HEK293 (cell line): ENCODE data around the gene ANGPTL2.
A peak's percentile ranks its signal among the peaks of the same experiment; 100 is the strongest.

ENCODE experiments used
- CTCF ChIA-PET: fragments of 350-600 bp; formaldehyde crosslinking; extraction: SDS; loops from one replicate; lab custom pipeline; 2021; ENCODE audit warnings: antibody characterized with exemption; lab: Yijun Ruan, JAX
- POLR2A ChIA-PET: fragments of 300-600 bp; formaldehyde crosslinking; extraction: SDS; loops from one replicate; lab custom pipeline; 2020; ENCODE audit warnings: antibody characterized with exemption, inconsistent platforms; lab: Yijun Ruan, JAX
- H3K27ac ChIP-seq: fragments of 200-500 bp; sonication (Bioruptor generic); 2 replicates; pipeline ENCODE4 v1.5.1; 2014; ENCODE audit warnings: low read depth, low read length, control low read depth, inconsistent platforms; ENCODE audit errors: extremely low read depth
- H3K36me3 ChIP-seq, 2 experiments: fragments of 200-500 bp in 1 of 2; sonication (Bioruptor generic) in 1 of 2; 1 replicate in 1 of 2; 2 replicates in 1 of 2; pipeline ENCODE4 v1.5.1; 2014 to 2017; ENCODE audit warnings: inconsistent platforms in 2 of 2, low read length in 2 of 2; ENCODE audit not compliant: control insufficient read depth in 2 of 2, insufficient read depth in 1 of 2
- H3K4me1 ChIP-seq: fragments of 200-500 bp; sonication (Bioruptor generic); 2 replicates; pipeline ENCODE4 v1.5.1; 2014; ENCODE audit warnings: mild to moderate bottlenecking, low read length, inconsistent platforms; ENCODE audit not compliant: control insufficient read depth, insufficient read depth
- H3K4me3 ChIP-seq: 2 replicates; pipeline ENCODE4 v1.5.1; 2011; ENCODE audit warnings: low read depth, mild to moderate bottlenecking, control low read depth, low read length, moderate library complexity
- H3K9me3 ChIP-seq: fragments of 200-500 bp; sonication (Bioruptor generic); 2 replicates; pipeline ENCODE4 v1.5.1; 2014; ENCODE audit warnings: low read depth, low read length, inconsistent platforms; ENCODE audit not compliant: control insufficient read depth, insufficient read depth
- GFI1B ChIP-seq: fragments of 450-650 bp; formaldehyde crosslinking; IDR thresholded peaks from 2 replicates; pipeline ENCODE4 v1.5.1; 2016; ENCODE audit warnings: missing biosample characterization, missing genetic modification characterization
- GLI4 ChIP-seq: fragments of 450-650 bp; formaldehyde crosslinking; IDR thresholded peaks from 2 replicates; pipeline ENCODE4 v1.5.1; 2016; ENCODE audit warnings: missing biosample characterization, missing genetic modification characterization
- GLIS2 ChIP-seq: fragments of 450-650 bp; formaldehyde crosslinking; IDR thresholded peaks from 2 replicates; pipeline ENCODE4 v1.5.1; 2016; ENCODE audit warnings: missing biosample characterization, missing genetic modification characterization
- MZF1 ChIP-seq: fragments of 450-650 bp; formaldehyde crosslinking; IDR thresholded peaks from 2 replicates; pipeline ENCODE4 v1.5.1; 2017; ENCODE audit warnings: missing biosample characterization, missing genetic modification characterization, borderline replicate concordance
- PRDM1 ChIP-seq: fragments of 450-650 bp; formaldehyde crosslinking; IDR thresholded peaks from 2 replicates; pipeline ENCODE4; 2016; ENCODE audit warnings: missing biosample characterization, missing genetic modification characterization
- RBAK ChIP-seq: fragments of 450-650 bp; formaldehyde crosslinking; IDR thresholded peaks from 2 replicates; pipeline ENCODE4 v1.5.1; 2016; ENCODE audit warnings: missing biosample characterization, missing genetic modification characterization
- SETDB1 ChIP-seq: IDR thresholded peaks from one replicate; pipeline ENCODE4 v1.6.1; 2017; ENCODE audit warnings: mild to moderate bottlenecking, low read length, moderate library complexity, mixed read lengths; ENCODE audit not compliant: insufficient read length
- SP7 ChIP-seq: fragments of 450-650 bp; formaldehyde crosslinking; IDR thresholded peaks from 2 replicates; pipeline ENCODE4 v1.5.1; 2016; ENCODE audit warnings: missing biosample characterization, missing genetic modification characterization
- ZBTB48 ChIP-seq: fragments of 450-650 bp; formaldehyde crosslinking; IDR thresholded peaks from 2 replicates; pipeline ENCODE4 v1.5.1; 2016; ENCODE audit warnings: missing biosample characterization, missing genetic modification characterization
- ZBTB8A ChIP-seq: fragments of 450-650 bp; formaldehyde crosslinking; IDR thresholded peaks from 2 replicates; pipeline ENCODE4 v1.5.1; 2016; ENCODE audit warnings: missing biosample characterization, missing genetic modification characterization
- ZNF112 ChIP-seq: fragments of 450-650 bp; formaldehyde crosslinking; IDR thresholded peaks from 2 replicates; pipeline ENCODE4 v1.5.0; 2017; ENCODE audit warnings: missing biosample characterization, missing genetic modification characterization
- ZNF302 ChIP-seq: fragments of 450-650 bp; formaldehyde crosslinking; IDR thresholded peaks from 2 replicates; pipeline ENCODE4 v1.5.1; 2016; ENCODE audit warnings: missing biosample characterization, missing genetic modification characterization, low read depth
- ZNF311 ChIP-seq: fragments of 450-650 bp; formaldehyde crosslinking; IDR thresholded peaks from 2 replicates; pipeline ENCODE4 v1.5.1; 2017; ENCODE audit warnings: missing biosample characterization, missing genetic modification characterization, borderline replicate concordance
- ZNF324 ChIP-seq: fragments of 450-650 bp; formaldehyde crosslinking; IDR thresholded peaks from 2 replicates; pipeline ENCODE4 v1.5.1; 2016; ENCODE audit warnings: missing biosample characterization, missing genetic modification characterization
- ZNF341 ChIP-seq: fragments of 450-650 bp; formaldehyde crosslinking; IDR thresholded peaks from 2 replicates; pipeline ENCODE4; 2016; ENCODE audit warnings: low read depth, missing biosample characterization, missing genetic modification characterization
- ZNF350 ChIP-seq: fragments of 450-650 bp; formaldehyde crosslinking; IDR thresholded peaks from 2 replicates; pipeline ENCODE4 v1.5.0; 2017; ENCODE audit warnings: missing biosample characterization, mild to moderate bottlenecking, missing genetic modification characterization
- ZNF391 ChIP-seq: fragments of 450-650 bp; formaldehyde crosslinking; IDR thresholded peaks from 2 replicates; pipeline ENCODE4 v1.5.1; 2016; ENCODE audit warnings: low read depth, missing biosample characterization, missing genetic modification characterization, borderline replicate concordance
- ZNF394 ChIP-seq: fragments of 450-650 bp; formaldehyde crosslinking; IDR thresholded peaks from 2 replicates; pipeline ENCODE4 v1.5.1; 2016; ENCODE audit warnings: missing biosample characterization, missing genetic modification characterization, mild to moderate bottlenecking, moderate library complexity, borderline replicate concordance
- ZNF555 ChIP-seq: fragments of 450-650 bp; formaldehyde crosslinking; conservative IDR thresholded peaks from 2 replicates; pipeline ENCODE4 v1.5.1; 2017; ENCODE audit warnings: missing biosample characterization, mild to moderate bottlenecking, missing genetic modification characterization, inconsistent platforms
- ZNF629 ChIP-seq: fragments of 450-650 bp; formaldehyde crosslinking; IDR thresholded peaks from 2 replicates; pipeline ENCODE4 v1.5.1; 2017; ENCODE audit warnings: missing biosample characterization, missing genetic modification characterization
- ZNF670 ChIP-seq: fragments of 450-650 bp; formaldehyde crosslinking; IDR thresholded peaks from 2 replicates; pipeline ENCODE4 v1.5.1; 2016; ENCODE audit warnings: missing biosample characterization, missing genetic modification characterization, low read depth
- ZNF777 ChIP-seq: fragments of 450-650 bp; formaldehyde crosslinking; IDR thresholded peaks from 2 replicates; pipeline ENCODE4 v1.5.1; 2017; ENCODE audit warnings: missing biosample characterization, missing genetic modification characterization, borderline replicate concordance
- TF ChIP-seq, protein P1 (sequence below): fragments of 450-650 bp; formaldehyde crosslinking; IDR thresholded peaks from 2 replicates; pipeline ENCODE4 v1.5.1; 2016; ENCODE audit warnings: missing biosample characterization, missing genetic modification characterization
- TF ChIP-seq, protein P2 (sequence below): fragments of 450-650 bp; formaldehyde crosslinking; IDR thresholded peaks from 2 replicates; pipeline ENCODE4 v1.5.1; 2016; ENCODE audit warnings: missing biosample characterization, missing genetic modification characterization
- TF ChIP-seq, protein P3 (sequence below): IDR thresholded peaks from 2 replicates; pipeline ENCODE4 v1.6.1; 2011; ENCODE audit warnings: mild to moderate bottlenecking, low read depth, low read length, borderline replicate concordance

Gene ANGPTL2

DNA sequence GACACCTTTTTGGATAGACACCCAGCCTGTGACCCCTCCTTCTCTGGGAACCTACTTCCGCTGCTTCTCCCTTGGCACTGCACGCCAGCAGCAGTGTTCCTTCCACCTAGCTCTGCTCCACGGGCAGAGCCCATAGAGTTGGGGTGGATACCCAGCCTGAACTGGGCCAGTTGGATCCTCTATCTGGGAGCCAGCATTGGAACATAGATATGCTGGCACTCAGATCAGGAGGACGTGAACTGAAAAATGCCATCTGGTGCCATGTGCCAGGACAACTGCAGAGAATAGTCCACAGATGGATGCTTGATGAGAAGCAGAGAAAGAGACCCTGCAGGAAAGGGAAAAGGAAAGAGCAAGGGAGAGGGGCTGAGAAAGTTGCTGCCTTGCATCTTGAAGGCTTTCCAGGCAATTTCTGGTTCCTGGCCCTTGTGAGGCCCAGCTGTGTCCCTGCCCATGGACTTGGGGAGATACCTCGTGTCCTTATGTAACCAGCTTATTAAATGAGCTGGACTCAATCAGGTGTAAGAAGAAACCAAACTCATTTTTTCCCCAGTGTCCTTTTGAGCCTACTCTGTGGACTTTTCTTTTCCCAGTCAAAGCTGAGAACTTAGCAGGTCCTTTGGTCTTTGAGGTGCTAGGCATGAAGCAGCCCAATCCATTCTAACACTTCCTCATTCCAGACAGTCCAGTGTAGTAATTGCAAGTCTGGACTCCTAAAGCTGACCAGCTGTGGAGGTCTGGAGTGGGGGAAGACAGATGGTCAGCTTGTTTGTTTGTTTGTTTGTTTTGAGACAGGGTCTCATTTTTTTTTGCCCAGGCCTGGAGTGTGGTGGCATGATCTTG lies 39.1 kb downstream of the ANGPTL2 start:
- Histone ChIP-seq H3K27ac (no peak overlapping the region), H3K4me1 (no peaks in the 10 kb centered on the region), H3K4me3 (no peak overlapping the region), H3K36me3 (no peaks in the 10 kb centered on the region), H3K9me3 (no peaks in the 10 kb centered on the region)
- CTCF ChIA-PET = interaction anchor here (0.6 to 1.5 kb wide), 3 partner anchors 11 to 143 kb away, joined by 3 to 6 read pairs (median 3); no protein-coding TSS in a partner anchor
- TF ChIP-seq ZNF341 (no peak), PRDM1 (tag by site-specific recombination) (0 out of 2 replicates have a peak, but pooled peaks have one; percentile 11)
- POLR2A ChIA-PET = no interaction called here

DNA sequence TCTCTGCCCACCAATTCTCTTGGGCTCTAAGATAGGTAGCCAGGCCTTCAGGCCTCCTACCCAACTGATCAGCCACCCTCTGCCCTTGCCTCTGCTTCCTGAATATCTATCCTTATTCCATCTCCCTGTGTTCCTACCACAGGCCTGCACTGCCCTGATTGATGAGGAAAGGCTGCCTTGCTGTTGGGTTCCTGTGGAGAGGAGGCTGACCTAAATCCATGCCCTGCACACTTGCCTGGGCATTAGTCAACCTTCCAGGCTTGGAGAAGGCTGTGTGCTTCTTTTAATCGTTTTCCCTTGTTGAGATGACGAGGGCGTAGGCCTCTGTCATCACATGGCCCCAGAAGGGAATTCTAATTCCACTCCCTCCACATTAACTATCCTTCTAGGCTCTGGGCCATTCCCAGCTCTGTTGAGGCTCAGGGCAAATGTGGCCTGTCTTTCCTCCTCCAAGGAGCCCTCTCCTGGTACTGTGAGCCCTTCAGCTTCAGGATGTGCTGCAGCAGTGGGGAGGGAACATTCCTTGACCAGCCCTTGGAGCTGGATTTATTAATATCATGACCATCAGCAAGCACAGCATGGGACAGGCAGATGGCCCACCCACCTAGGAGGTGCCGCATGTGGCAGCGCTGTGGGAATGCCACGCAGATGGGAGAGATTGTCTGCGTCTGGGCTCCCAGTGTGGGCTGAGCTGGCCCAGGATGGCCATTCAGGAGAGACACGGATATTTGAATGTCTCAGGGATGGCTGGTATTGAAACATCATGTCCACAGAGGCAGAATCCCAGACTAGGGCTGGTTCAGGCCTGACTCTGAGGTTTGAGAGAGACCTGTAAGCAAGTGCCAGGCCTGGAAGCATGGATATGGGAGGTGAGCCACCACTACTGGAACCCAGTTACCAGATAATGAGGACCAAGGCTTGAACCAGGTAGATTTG lies 40.9 kb downstream of the ANGPTL2 start:
- CTCF ChIA-PET = no interaction called here

DNA sequence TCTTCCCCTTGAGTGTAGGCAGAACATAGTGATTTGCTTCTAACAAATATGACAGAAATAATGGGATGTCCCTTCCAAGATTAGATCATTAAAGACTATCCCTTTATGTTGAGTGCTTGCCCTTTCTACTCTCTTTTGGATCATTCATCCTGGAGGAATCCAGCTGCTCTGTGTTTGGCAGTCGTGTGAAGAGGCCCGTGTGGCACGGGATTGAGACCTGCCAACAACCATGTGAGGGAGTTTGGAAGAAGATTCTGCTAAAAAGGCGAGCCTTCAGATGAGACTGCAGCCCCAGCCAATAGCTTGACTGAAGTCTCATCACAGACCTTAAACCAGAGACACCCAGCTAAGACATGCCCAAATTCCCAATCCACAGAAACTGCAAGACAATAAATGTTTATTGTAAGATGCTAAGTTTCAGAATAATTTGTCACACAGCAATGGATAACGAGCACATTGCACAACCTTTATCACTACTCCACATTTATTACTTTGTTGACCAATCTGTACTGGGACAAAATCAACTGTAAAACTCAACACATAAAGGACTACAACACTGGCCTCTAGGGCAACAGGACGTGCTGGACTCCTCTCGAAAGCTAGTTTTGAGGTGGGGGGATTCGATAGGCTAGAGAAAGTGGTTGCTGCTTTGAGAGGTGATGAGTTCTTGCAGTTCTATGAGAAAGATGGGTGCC lies 42.8 kb downstream of the ANGPTL2 start:
- no peaks in the 10 kb centered on the region for H3K4me1 ChIP-seq
- no peak for TF ChIP-seq GLI4
- no peak for TF ChIP-seq GLIS2 (tag by site-specific recombination)
- no peak for TF ChIP-seq MZF1 (tag by site-specific recombination)
- TF ChIP-seq ZNF629 (tag by site-specific recombination) = no peak
- TF ChIP-seq ZNF350 (tag by site-specific recombination) = no peak
- TF ChIP-seq ZNF555 (tag by site-specific recombination) = no peak
- TF ChIP-seq ZNF670 (tag by site-specific recombination) = no peak
- TF ChIP-seq, protein P1, sequence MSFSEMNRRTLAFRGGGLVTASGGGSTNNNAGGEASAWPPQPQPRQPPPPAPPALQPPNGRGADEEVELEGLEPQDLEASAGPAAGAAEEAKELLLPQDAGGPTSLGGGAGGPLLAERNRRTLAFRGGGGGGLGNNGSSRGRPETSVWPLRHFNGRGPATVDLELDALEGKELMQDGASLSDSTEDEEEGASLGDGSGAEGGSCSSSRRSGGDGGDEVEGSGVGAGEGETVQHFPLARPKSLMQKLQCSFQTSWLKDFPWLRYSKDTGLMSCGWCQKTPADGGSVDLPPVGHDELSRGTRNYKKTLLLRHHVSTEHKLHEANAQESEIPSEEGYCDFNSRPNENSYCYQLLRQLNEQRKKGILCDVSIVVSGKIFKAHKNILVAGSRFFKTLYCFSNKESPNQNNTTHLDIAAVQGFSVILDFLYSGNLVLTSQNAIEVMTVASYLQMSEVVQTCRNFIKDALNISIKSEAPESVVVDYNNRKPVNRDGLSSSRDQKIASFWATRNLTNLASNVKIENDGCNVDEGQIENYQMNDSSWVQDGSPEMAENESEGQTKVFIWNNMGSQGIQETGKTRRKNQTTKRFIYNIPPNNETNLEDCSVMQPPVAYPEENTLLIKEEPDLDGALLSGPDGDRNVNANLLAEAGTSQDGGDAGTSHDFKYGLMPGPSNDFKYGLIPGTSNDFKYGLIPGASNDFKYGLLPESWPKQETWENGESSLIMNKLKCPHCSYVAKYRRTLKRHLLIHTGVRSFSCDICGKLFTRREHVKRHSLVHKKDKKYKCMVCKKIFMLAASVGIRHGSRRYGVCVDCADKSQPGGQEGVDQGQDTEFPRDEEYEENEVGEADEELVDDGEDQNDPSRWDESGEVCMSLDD = no peak
- no peak for TF ChIP-seq ZNF391 (tag by site-specific recombination)
- TF ChIP-seq, protein P2, sequence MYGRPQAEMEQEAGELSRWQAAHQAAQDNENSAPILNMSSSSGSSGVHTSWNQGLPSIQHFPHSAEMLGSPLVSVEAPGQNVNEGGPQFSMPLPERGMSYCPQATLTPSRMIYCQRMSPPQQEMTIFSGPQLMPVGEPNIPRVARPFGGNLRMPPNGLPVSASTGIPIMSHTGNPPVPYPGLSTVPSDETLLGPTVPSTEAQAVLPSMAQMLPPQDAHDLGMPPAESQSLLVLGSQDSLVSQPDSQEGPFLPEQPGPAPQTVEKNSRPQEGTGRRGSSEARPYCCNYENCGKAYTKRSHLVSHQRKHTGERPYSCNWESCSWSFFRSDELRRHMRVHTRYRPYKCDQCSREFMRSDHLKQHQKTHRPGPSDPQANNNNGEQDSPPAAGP = no peak
- TF ChIP-seq ZNF394 (tag by site-specific recombination) = no peak
- H3K36me3 ChIP-seq = no peaks in the 10 kb centered on the region
- no peaks in the 10 kb centered on the region for H3K9me3 ChIP-seq
- H3K4me3 ChIP-seq = no peak overlapping the region
- H3K27ac ChIP-seq = no peak overlapping the region
- POLR2A ChIA-PET = no interaction called here
- CTCF ChIA-PET = interaction anchor here (0.6 to 1.6 kb wide), 3 partner anchors 91 to 140 kb away, joined by 3 to 5 read pairs (median 4); no protein-coding TSS in a partner anchor

More for the DNA sequence above, 40.9 kb downstream of the ANGPTL2 start:
- POLR2A ChIA-PET = no interaction called here
- no peaks in the 10 kb centered on the region for H3K4me1 ChIP-seq
- H3K9me3 ChIP-seq = no peaks in the 10 kb centered on the region
- no peaks in the 10 kb centered on the region for H3K36me3 ChIP-seq
- no peak overlapping the region for H3K27ac ChIP-seq
- no peak overlapping the region for H3K4me3 ChIP-seq
- TF ChIP-seq ZBTB8A (tag by site-specific recombination) (no peak), ZNF311 (no peak), RBAK (tag by site-specific recombination) (no peak), SETDB1 (no peak), ZBTB48 (tag by site-specific recombination) (no peak), ZNF324 (tag by site-specific recombination) (no peak), SP7 (tag by site-specific recombination) (no peak), ZNF391 (tag by site-specific recombination) (no peak), GFI1B (tag by site-specific recombination) (no peak), ZNF302 (tag by site-specific recombination) (no peak), ZNF112 (tag by site-specific recombination) (no peak), ZNF777 (tag by site-specific recombination) (no peak)
- TF ChIP-seq, protein P3, sequence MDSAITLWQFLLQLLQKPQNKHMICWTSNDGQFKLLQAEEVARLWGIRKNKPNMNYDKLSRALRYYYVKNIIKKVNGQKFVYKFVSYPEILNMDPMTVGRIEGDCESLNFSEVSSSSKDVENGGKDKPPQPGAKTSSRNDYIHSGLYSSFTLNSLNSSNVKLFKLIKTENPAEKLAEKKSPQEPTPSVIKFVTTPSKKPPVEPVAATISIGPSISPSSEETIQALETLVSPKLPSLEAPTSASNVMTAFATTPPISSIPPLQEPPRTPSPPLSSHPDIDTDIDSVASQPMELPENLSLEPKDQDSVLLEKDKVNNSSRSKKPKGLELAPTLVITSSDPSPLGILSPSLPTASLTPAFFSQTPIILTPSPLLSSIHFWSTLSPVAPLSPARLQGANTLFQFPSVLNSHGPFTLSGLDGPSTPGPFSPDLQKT = no peak
- TF ChIP-seq, all 188 proteins: peak for 0
